Left lung (tissue), 10 donors: ENCODE results near the gene ZBTB40. TPM values are rescaled to one million over a fixed set of nuclear protein-coding genes. Genes with fewer than 3 reads are reported as not detected.

Source experiments
- ATAC-seq: fragments of 200-7000 bp; cut with Tn5 transposase; one replicate; pipeline ENCODE4 v1.9.1; 2020; ENCODE audit warnings: moderate library complexity
- DNase-seq, 4 donors: peaks; one replicate each; pipeline ENCODE4 v3.0.0-alpha.2; 2013 to 2020
- H3K27ac ChIP-seq, 2 donors: fragments of 200-600 bp; sonication (generic) in 1 of 2; one replicate each; pipeline versions ENCODE4 v1.5.0 to v1.8.0; 2020 to 2021
- H3K27me3 ChIP-seq, 2 donors: fragments of 200-600 bp; sonication (generic) in 1 of 2; one replicate each; pipeline versions ENCODE4 v1.5.0 to v1.8.0; 2020 to 2021
- H3K36me3 ChIP-seq, 2 donors: fragments of 200-600 bp; sonication (generic) in 1 of 2; one replicate each; pipeline versions ENCODE4 v1.5.0 to v1.8.0; 2020 to 2021
- H3K4me1 ChIP-seq, 2 donors: fragments of 200-600 bp; one replicate each; pipeline ENCODE4 v1.8.0; 2021
- H3K4me3 ChIP-seq, 2 donors: fragments of 200-600 bp; sonication (generic) in 1 of 2; one replicate each; pipeline versions ENCODE4 v1.5.0 to v1.8.0; 2020 to 2021; ENCODE audit warnings: mild to moderate bottlenecking in 1 of 2
- H3K9me3 ChIP-seq, 2 donors: fragments of 200-600 bp; sonication (generic) in 1 of 2; one replicate each; pipeline versions ENCODE4 v1.5.0 to v1.8.0; 2020 to 2021
- CTCF ChIP-seq, 2 donors: fragments of 200-600 bp; sonication (generic) in 1 of 2; IDR thresholded peaks; one replicate each; pipeline versions ENCODE4 v1.5.0 to v1.8.0; 2021; ENCODE audit warnings: antibody characterized with exemption in 2 of 2
- intact Hi-C, 2 donors: fragments of 100-400 bp; cut with DNase I; formaldehyde crosslinking; loops; one replicate each; pipeline versions ENCODE4 v1.11.2 to v1.14.2; 2022
- polyA plus RNA-seq, 6 donors: library from polyadenylated mRNA; unstranded; fragments of 120-200 nt; gene quantifications; one replicate each; pipeline ENCODE4 v1.2.1, GENCODE V29; 2013; ENCODE audit not compliant: insufficient read length in 6 of 6
- total RNA-seq, 2 donors: library from RNA; stranded (reverse); fragmentation: NEBNext Ultra II Directional; extraction: Animal tissue kit (Norgen Biotek cat#: 25700); gene quantifications; one replicate each; pipeline ENCODE4 v1.2.1, GENCODE V29; 2021
- donor health status: DM: no; HTN: yes; CAD: no.
- donor health status: DM: no; HTN: no; CAD: no.

The ZBTB40 gene
- total and polyA plus RNA-seq, 8 donors: 16.0 to 24.8 (median 21.0) TPM

- DNase-seq (no peak), ATAC-seq (peak; percentile 20)
- Histone ChIP-seq H3K9me3 (no peaks in the 10 kb centered on the region), H3K4me3 (no peak overlapping the region), H3K36me3 (peaks cover 0 to 29% of the 10 kb centered on the region in 2 donors), H3K27ac (no peak overlapping the region), H3K4me1 (peaks cover 11 to 16% of the 10 kb centered on the region in 2 donors), H3K27me3 (no peaks in the 10 kb centered on the region)
- TF ChIP-seq CTCF (IDR thresholded peaks at IDR 0.05): no peak
- intact Hi-C loops: no loop called here
Measured at GRCh38 chr1:22502202-22502601, 50.6 kb downstream of the ZBTB40 start.

GRCh38 chr1:22503721-22504410 lies 52.2 kb downstream of the ZBTB40 start:
- Histone ChIP-seq H3K36me3 (peaks cover 0 to 46% of the 10 kb centered on the region in 2 donors), H3K4me3 (no peak overlapping the region), H3K27me3 (no peaks in the 10 kb centered on the region), H3K27ac (no peak overlapping the region), H3K9me3 (no peaks in the 10 kb centered on the region), H3K4me1 (peaks cover 11 to 16% of the 10 kb centered on the region in 2 donors)
- DNase-seq: peak in 1 of 4 donors; percentile 32
- TF ChIP-seq CTCF (IDR thresholded peaks at IDR 0.05): no peak
- intact Hi-C loops: no loop called here
- ATAC-seq: peak; percentile 8

GRCh38 chr1:22506130-22506692 lies 54.6 kb downstream of the ZBTB40 start:
- intact Hi-C loops: no loop called here
- H3K36me3 ChIP-seq: peaks cover 0 to 69% of the 10 kb centered on the region in 2 donors

GRCh38 chr1:22507587-22507986 lies 55.9 kb downstream of the ZBTB40 start:
- Histone ChIP-seq H3K27ac (no peak overlapping the region), H3K27me3 (no peaks in the 10 kb centered on the region), H3K9me3 (no peaks in the 10 kb centered on the region), H3K4me3 (no peak overlapping the region), H3K4me1 (peaks cover 0 to 4% of the 10 kb centered on the region in 2 donors), H3K36me3 (peaks cover 0 to 72% of the 10 kb centered on the region in 2 donors)
- intact Hi-C loops: no loop called here
- no peak for ATAC-seq
- TF ChIP-seq CTCF (IDR thresholded peaks at IDR 0.05): no peak
- no peak for DNase-seq

More at GRCh38 chr1:22506130-22506692, 54.6 kb downstream of the ZBTB40 start:
- TF ChIP-seq CTCF (IDR thresholded peaks at IDR 0.05): no peak
- Histone ChIP-seq H3K4me3 (no peak overlapping the region), H3K4me1 (peaks cover 0 to 4% of the 10 kb centered on the region in 2 donors), H3K27me3 (no peaks in the 10 kb centered on the region), H3K27ac (no peak overlapping the region), H3K9me3 (no peaks in the 10 kb centered on the region)
- ATAC-seq (no peak), DNase-seq (no peak)

- DNase-seq: peak in 1 of 4 donors; percentile 67
- intact Hi-C loops: no loop called here
- no peaks in the 10 kb centered on the region for H3K9me3 ChIP-seq
- H3K4me1 ChIP-seq: peaks cover 0 to 4% of the 10 kb centered on the region in 2 donors
- H3K27me3 ChIP-seq: no peaks in the 10 kb centered on the region
- H3K27ac ChIP-seq: no peak overlapping the region
- H3K4me3 ChIP-seq: no peak overlapping the region
- TF ChIP-seq CTCF (IDR thresholded peaks at IDR 0.05): no peak
- peak; percentile 87 for ATAC-seq
- peaks cover 0 to 79% of the 10 kb centered on the region in 2 donors for H3K36me3 ChIP-seq
Measured at GRCh38 chr1:22508329-22508728, 56.7 kb downstream of the ZBTB40 start.
